NK-92 treated with Interleukin-12 subunit alpha and Interleukin-12 subunit beta, amount 100 ng/mL, for 24 hours (cell line): ENCODE data around the gene ACTRT2.

Experiments
- DNase-seq: peaks from one replicate; lab custom pipeline; 2025; lab: John Stamatoyannopoulos, UW

The ACTRT2 gene

DNA sequence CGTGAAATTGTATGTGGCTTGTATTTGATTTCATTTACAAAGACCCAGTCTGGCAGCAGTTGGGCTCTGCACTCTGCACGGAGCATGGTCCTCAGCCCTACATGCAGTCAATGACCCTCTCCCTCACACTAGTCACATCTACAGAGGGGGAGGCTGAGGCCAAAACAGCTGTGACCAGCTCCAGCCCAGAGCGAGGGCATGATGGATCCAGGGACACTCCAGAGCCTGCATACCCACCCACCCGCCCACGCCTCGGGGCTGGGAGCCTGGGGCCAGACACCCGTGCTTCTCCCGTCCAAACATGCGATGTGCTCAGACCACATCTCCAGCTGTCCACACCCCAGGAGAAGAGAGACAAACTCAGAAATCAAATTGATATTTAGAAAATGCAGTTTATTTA lies 33.8 kb downstream of the ACTRT2 start:
- no peak for DNase-seq

DNA sequence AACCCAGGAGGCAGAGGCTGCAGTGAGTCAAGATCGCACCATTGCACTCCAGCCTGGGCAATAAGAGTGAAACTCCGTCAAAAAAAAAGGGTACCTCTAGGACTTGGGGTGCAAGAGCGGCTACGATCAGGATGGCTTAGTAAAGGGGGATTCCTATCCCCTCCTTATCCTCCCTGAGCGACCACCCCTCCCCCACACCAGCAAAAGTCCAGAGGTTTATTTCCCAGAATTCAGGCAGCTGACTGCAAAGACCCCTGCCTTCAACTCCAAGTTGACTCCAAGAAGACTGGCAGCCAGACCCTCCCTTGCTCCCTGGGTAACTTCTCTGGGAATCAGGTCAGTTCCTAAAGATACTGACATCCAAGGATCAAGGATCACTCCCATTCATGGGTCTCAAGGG lies 35.4 kb downstream of the ACTRT2 start:
- no peak for DNase-seq

DNA sequence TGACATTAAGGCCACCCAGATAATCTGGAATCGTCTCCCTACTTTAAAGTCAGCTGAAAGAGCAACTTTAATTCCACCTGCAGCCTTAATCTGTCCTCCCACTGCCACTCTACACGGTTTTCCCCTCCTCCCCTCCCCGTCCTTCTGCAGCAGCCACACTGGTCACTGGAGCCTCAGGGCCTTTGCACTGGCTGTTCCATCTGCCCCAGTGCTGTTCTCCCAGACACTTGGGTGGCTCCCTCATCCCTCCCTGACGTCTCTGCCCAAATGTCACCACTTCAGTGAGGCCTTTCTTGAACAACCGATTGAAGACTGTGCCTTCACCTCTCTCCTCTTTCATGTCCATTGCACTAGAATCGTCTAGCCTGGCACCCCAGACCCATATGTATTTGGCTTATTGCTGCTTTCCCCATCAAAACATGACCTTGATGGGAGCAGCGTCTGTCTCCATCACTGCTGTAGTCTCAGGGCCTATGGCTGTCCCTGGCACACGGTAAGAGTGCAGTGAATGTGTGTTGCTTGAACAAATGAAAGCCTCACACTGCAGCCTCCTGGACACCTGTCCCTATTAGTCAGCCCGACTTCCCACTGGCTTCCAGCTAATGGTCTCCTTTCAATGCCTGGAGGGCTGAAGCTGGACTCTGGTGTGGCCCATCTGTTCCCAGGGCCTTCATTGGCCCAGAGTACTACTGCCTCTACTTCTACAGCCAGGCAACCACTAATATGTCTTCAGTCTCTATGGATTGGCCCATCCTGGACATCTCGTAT lies 37.2 kb downstream of the ACTRT2 start:
- DNase-seq = no peak

DNA sequence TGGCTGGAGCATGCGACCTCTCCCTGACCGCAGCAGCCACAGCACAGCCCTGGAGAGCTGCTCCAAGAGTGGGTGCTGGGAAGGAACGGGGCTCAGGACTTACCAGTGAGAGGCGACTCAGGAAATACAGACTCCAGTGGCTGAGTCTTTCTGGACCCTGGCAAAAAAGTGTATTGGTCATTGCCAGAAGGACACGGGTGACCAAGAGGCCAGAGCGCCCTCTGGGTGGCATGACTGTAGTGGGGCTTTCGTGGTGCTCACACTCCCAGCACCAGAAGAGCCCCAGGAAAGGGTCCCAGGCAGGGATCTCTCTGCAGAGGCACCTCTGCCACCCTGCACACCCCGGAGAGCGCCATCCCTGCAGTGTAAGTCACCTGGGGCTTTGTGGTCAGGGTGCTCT lies 38.9 kb downstream of the ACTRT2 start:
- DNase-seq = no peak

DNA sequence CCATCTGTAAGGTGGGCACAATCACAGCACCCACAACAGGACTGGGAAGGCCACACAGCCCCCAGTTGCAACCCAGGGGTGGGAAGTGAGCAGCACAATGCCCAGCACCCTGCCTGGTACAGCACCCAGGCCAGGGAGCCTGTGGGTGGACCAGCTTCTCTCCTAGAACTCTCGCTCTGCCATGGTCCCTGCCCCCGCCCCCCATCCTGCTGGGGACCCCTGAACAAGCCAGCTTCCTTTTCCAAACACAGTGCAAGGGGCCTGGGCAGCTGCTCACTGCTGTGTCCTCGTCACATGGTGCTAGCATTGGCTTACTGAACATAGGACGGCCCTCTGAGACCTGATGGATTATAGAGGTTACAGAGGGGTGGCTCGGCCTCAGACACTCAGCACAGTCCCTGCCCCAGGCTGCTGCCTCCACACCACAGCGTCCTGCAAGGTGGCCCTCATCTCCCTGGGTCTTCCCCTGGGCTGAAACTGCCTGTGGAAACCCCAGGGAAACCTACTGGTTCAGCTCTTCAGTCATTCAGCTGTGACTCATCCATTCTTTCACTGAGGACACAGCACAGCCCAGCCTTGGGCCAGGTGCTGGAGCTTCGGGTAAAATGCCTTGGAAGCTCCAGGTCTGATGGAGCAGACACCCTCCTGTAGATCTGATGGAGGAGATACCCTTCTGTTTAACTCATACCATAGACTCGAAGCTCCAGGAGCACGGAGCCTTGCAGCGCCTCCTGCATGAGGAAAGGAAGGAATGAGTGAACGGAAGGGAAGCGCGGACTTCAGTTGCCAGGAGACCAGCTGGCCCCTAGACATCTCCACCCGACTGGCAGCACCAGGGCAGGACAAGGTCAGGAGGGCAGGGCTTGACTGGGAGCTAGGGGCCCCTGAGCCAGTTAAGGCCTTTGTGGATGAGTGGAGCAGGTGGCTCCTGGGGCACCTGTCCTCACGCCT lies 39.6 kb downstream of the ACTRT2 start:
- no peak for DNase-seq

DNA sequence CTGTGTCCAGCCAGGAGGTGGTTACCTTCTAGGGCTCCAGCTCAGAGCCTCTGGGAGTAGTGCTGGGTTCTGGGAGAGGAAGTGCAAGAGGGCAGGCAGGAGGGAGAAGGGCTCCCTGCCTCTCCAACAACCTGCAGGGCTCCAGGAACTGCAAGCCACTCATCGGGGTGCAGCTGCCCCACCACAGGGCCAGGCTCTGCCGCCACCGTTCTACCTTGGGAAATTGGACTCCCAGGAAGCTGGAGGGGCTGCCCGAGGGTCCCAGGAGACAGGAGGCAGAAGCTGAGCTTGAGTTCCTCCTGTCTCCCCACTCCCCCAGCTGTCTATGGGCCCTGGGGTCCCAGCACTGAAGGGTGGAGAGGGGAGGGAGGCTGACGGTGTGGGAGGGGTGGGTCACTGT lies 40.3 kb downstream of the ACTRT2 start:
- no peak for DNase-seq

DNA sequence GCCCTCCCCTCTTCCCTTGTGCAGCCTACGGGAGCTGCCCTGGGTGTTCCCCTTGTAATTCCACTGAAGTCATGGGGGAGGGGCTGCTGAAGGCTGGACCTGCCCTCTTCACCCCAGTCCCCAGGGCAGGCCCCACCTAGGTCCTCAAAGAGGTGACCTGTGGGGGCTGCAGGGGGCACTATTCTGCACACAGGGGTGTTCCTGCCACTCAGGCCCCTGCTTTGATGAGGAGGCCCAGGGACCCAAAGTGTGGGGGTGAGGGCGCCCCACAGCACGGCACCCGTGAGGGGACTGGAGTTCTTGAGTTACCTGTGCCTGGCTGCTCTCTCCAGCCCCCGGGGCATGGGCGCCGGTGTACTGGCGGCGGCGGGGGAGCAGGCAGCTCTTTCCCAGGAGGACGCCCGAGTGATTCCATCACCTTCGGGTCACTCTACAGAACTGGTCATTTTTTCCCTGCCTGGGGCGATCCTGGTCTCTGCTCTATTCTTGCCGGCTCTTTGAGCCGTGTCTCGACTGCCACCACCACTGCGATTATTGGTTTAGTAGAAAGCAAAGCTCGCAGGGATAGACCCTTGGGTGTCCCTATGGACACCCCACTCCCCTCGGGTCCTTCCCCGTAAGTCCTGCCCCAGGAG lies 40.8 kb downstream of the ACTRT2 start:
- no peak for DNase-seq

DNA sequence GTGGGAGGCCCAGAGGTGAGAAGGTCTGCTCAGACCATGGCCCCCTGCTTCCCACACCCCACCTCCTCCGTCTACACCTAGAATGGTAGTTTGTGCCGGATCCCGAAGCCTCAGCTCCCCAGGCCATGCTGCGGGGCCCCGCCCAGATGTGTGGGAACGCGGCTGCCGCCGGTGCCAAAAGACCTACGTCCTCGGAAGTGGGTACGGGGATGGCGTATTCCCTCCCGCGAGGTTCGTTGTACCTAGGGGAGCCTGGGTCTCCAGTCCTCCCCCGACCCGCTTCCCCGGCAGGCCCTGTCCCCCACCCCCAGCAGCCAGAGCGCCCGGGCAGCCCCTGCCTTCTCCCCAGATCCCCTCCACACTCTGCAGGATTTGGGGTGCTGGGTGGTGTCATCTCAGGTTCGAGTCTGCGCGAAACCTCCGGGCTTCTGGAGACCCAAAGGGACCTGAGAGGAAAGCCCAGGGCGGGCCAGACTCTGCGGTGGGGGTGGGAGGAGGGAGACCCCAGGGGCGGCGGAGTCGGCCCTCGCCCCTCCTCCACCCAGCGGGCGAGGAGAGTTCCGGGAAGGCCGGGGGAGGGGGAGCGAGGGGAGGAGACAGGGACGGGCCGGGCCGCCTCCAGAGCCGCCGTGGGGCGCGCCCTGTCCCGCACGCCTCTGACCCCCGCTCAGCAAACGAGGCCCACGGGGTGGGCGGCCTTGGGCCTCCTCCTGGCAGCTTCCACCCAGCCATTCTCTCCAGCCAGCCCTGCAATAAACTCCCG lies 41.5 kb downstream of the ACTRT2 start:
- no peak for DNase-seq

DNA sequence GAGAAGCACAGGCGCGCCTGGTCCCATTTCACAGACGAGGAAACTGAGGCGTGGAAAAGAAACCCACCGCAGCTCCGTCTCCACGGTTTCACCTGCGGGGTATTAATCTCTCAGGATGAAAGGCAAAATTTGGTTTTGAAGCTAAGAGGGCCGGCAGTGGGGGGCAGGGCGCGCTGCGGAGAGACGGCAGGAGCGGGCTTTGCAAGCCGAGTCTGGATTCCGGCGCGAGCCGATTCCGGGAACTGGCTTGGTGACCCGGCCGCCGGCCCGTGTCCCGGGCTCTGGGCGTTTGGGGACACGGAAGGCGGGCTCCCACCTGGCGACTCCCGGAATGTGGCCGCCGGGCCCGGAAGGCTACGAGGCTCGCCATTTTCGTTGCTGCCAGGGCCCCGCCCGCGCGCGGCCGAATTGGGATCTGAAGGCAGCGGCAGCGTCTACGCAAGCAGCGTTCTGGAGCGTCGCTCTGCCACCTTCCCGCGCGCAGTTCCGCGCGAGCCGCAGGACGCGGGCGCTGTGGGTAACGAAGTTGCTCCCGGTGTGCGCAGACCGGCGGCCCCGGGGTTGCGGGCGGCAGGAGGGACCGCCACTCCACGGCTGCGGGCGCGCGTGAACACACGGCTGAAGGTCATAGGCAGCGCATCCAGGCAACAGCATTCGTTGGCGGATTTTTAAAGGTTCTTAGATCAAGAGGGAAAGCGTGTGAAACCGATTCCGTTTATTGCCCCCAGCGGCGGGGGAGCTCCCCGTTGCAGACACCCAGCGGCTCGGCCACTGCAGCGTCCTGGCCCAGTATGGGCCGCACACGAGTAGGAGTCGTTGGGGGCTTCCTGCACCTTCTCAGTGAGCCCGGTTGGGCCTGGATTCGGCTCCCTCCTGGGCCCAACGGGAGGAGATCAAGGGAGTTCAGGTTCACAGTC lies 42.4 kb downstream of the ACTRT2 start:
- no peak for DNase-seq

DNA sequence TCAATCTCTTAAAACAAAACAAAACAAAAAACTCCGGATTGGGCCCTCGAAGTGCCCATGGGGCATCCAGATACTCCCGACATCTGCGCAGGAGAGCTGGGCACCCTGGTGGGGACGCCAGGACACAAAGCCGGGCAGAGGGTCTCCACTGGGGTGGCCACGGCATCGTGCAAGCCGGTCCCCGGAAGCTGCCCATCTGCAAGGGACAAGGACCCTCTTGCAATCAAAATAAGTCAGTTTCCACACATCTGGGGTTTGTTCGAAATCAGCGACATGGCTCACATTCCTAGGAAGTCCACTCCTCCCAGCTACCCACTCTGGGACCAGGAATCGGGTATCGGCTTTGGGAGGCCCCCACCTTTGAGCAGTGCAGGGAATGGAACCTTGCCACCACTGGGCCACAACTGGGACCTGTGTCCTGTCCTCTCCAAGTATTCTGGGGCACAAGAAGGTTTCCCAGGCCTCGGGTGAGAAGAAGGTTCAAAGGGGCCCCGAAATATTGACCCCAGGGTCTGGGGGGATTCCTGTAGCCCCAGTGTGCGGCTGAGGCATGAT lies 43.1 kb downstream of the ACTRT2 start:
- DNase-seq = no peak

DNA sequence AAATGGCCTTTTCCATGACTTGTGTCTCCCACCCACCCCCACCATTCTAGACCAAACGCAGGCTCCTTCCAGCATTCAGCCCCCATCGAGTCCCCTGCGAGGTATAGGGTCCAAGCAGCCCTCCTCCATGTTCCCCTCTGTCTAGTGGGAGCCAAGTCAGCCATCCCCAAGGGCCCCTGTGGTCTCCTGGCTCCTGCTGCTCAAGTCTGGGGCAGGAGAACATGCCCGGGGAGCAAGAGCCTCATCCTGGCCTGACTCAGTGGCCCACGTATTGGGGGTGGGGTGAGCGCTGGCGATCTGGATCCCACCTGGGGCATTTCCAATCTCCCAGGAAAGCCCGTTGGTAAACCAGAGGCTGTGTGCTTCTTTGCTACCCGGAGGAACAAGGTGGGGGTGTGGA lies 43.6 kb downstream of the ACTRT2 start:
- DNase-seq = no peak

DNA sequence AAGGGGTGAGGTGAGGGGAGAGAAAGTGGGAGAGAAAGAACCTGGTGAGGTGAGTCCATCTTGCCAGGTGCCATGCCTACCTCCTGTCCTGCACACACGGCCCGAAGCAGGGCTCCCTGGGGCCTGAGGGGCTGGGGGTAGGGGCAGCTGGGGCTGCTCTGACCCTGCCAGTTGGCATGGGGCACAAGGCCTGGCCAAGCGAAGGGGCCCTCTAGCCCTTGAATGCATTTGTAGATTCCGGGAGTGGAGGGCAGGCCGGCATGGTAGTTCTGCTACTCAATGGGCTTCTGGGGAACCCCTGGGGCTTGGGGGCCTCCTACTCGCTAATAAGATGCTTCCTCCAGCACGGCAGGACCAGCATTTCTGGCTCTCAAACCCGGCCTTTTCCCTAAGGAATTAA lies 44.1 kb downstream of the ACTRT2 start:
- DNase-seq = no peak

DNA sequence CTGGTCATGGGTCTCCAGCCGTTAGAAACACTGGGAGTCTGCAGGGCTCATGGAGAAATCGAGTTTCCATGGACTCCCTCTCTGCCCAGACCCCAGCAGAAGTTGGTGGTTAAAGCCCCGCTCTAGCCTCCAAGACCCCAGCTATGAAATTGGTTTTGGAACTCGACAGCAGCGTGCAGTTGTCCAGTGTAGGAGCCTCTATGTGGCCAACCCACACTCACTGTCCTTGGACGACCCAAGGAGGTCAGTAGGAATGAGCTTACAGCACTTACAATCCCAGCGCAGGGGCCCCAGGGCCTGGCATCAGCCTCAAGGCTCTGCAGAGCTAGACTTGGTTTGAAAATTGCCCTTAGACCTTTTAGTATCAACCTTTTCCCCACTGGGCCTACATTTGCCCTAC lies 44.5 kb downstream of the ACTRT2 start:
- DNase-seq = no peak

DNA sequence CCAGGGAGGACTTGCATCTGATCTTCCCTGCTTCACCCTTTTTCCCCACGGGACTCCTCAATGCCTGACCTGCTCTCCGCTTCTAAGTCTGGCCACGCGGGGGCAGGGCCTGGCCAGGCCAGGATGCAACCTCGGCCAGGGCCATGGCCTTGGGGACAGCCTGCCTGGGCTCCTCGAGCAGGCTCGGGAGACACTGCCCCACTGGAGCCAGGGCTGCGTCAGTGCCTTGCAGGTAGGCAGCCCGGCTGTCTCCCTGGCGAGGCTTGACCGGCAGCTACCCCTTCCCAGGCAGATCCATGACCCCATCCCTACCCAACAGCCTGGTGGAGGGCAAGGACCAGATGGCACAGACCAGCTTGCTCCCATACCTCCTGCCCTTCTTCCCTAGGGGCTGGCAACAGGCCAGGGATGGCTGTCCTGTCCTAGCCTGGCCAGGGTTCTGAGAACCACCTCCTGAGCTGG lies 45.0 kb downstream of the ACTRT2 start:
- no peak for DNase-seq

DNA sequence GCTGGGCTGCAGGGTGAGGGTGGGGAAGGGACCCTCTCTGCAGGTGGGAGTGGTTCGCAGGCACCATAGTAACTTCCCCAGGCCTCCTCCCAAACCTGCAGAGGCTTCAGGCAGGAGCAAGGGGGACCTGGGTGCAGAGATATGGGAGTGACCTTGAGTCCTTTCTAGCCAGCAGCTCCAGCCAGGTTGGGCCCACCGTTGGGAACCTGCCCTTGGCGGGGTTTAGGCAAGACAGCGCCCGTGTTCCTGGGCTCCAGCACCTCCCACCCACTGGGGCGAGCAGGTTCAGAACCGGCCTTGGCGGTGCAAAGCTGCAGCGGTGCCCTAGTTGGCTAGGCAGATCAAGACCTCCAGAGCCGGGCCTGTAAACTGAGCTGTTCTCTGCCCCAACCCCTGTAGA lies 45.6 kb downstream of the ACTRT2 start:
- DNase-seq = no peak

DNA sequence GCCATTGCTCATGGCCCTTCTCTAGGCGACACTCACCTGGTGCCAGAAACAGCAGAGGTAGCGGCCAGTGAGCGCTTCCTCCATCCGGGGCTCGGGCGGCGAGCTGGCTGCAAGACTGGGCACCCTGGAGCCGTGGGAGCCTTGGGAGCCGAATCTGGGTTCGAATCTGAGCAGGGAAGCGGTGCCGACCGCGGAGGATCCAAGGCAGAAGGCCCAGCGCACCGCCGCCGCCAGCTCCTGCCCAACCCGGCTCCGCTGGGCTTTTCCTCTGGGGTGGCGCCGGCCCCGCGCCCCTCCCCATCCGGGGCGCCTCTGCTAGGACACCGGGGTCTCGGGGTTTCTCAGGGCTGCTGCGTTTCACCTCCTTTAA lies 46.0 kb downstream of the ACTRT2 start:
- no peak for DNase-seq

DNA sequence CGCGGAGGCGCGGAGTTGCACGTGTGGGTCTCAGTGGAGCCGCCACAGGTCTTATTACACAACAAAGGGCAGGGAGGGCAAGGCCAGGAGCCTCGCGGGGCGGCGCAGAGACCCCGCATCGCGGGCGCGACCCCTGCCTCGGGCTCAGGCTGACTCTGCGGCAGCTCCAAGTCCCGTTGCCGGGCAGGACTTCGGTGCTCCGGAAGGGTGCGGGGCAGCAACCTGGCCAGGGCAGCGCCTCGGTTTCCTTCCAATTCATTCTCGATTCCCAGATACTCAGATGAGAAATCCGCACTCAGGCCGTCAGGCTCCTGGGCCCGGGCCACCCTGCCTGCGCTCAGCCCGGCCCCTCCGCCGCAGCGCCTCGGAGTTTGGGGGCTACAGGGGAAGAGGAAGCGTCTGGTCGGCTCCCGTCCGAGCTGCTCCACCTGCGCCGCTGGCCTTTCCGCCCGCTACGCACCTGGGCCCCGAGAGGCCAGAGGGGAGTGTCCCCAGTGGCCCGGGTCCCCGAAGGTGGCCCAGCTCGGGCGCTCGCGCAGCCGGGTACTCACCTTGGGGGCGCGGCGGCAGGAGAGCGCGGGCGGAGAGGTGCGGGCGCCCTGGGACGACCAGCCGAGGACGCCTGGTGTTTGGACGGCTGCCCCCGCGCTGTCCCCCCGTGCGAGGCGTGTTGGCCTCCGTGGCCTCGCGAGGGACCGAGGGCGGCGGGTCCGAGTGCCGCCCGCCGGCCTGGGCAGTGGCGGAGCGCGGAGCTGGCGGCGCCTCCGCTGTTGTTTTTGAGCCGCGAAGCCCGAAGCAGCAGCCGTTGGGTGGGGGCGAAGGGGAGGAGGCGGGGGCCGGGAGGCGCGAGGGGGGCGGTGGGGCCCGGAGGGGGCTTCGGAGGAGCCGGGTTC lies 46.6 kb downstream of the ACTRT2 start:
- DNase-seq = no peak

DNA sequence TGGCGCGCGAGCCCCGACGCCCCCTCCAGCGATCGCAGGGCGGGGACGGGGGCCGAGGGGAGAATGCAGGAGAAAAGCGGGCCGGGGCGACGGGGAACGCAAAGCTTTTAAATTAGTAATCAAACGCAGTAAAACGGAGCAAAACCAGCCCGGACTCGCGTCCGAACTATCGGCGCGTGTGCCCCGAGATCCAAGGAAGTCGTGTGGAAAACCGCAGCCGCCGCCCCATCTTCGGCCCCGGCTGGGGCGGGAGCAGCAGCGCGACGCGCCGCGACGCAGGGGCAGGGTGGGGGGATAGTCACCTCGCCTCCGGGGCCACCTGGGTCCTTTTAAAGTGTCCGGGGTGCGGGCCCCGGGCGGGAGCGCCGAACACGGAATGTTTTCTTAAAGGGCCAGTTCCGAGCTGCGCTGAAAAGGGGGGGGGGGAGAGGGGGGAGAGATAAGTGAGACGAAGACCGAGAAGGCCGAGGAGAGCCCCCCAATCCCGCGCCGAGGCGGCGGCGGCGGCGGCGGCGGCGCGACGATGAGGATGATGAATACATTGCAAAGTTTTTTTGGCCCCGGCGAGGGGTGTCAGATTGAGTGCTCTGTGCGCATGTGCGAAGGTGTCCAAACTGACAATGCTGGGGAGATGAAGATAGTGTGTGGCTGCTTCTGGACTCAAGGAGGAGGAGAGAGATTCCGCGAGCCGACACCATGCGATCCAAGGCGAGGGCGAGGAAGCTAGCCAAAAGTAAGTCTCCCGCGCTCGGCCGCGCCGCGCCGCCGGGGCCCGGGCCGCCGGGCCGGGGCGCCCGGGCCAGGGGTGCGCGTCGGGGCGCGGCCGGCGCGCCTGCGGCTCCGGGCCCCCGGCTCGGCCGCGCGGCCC lies 47.5 kb downstream of the ACTRT2 start, which contains the start of gene PRDM16:
Gene PRDM16 (plus strand): TSS at position 640 of the 868 bp plus-strand sequence. CDS start 57 bp downstream, at position 697.
- no peak for DNase-seq
